Measurements from ENCODE around the gene FOXS1. TPM values are rescaled to one million over a fixed set of nuclear protein-coding genes. Genes with fewer than 3 reads are reported as not detected.

FOXS1 gene
- total RNA-seq, 1 donor from 2014 or later: not detected

GRCh38 chr20:31858760-31859083 lies 13.3 kb upstream of the FOXS1 start:
- no peak overlapping the region for H3K27ac Mint-ChIP-seq
- no peaks in the 10 kb centered on the region for H3K36me3 Mint-ChIP-seq (ENCODE audit: low read depth)
- intact Hi-C loops (cut with micrococcal nuclease): no loop called here
- DNase-seq (ENCODE audit: low spot score): no peak
- H3K4me1 Mint-ChIP-seq (ENCODE audit: low read depth): peaks cover 8% of the 10 kb centered on the region
- H3K4me3 Mint-ChIP-seq (ENCODE audit: low read depth): no peak overlapping the region
- no peaks in the 10 kb centered on the region for H3K9me3 Mint-ChIP-seq
- peaks cover 39% of the 10 kb centered on the region for H3K27me3 Mint-ChIP-seq (ENCODE audit: low read depth)

GRCh38 chr20:31857861-31858759 lies 12.7 kb upstream of the FOXS1 start:
- intact Hi-C loops (cut with micrococcal nuclease): no loop called here
- peaks cover 39% of the 10 kb centered on the region for H3K27me3 Mint-ChIP-seq (ENCODE audit: low read depth)
- DNase-seq (ENCODE audit: low spot score): no peak
- no peaks in the 10 kb centered on the region for H3K36me3 Mint-ChIP-seq (ENCODE audit: low read depth)
- no peak overlapping the region for H3K27ac Mint-ChIP-seq
- H3K4me3 Mint-ChIP-seq (ENCODE audit: low read depth): no peak overlapping the region
- H3K4me1 Mint-ChIP-seq (ENCODE audit: low read depth): peaks cover 8% of the 10 kb centered on the region
- H3K9me3 Mint-ChIP-seq: no peaks in the 10 kb centered on the region

GRCh38 chr20:31856516-31856915 lies 11.1 kb upstream of the FOXS1 start:
- no peaks in the 10 kb centered on the region for H3K9me3 Mint-ChIP-seq
- intact Hi-C loops (cut with micrococcal nuclease): no loop called here
- no peak overlapping the region for H3K4me3 Mint-ChIP-seq (ENCODE audit: low read depth)
- no peaks in the 10 kb centered on the region for H3K36me3 Mint-ChIP-seq (ENCODE audit: low read depth)
- peaks cover 3% of the 10 kb centered on the region for H3K4me1 Mint-ChIP-seq (ENCODE audit: low read depth)
- H3K27ac Mint-ChIP-seq: no peak overlapping the region
- H3K27me3 Mint-ChIP-seq (ENCODE audit: low read depth): peaks cover 28% of the 10 kb centered on the region
- no peak for DNase-seq (ENCODE audit: low spot score)

GRCh38 chr20:31853481-31853880 lies 8.1 kb upstream of the FOXS1 start:
- Mint-ChIP-seq H3K4me1 (ENCODE audit: low read depth) (peaks cover under 1% of the 10 kb centered on the region), H3K9me3 (no peaks in the 10 kb centered on the region)

GRCh38 chr20:31851240-31851955 lies 6.0 kb upstream of the FOXS1 start:
- Mint-ChIP-seq H3K36me3 (ENCODE audit: low read depth) (no peaks in the 10 kb centered on the region), H3K9me3 (no peaks in the 10 kb centered on the region), H3K27me3 (ENCODE audit: low read depth) (peaks cover 11% of the 10 kb centered on the region), H3K27ac (no peak overlapping the region), H3K4me3 (ENCODE audit: low read depth) (no peak overlapping the region), H3K4me1 (ENCODE audit: low read depth) (no peaks in the 10 kb centered on the region)
- no peak for DNase-seq (ENCODE audit: low spot score)
- intact Hi-C loops (cut with micrococcal nuclease): loop anchor here (5.0 kb wide), 1 partner anchor 241 kb away; no protein-coding TSS in a partner anchor

More at GRCh38 chr20:31853481-31853880, 8.1 kb upstream of the FOXS1 start:
- intact Hi-C loops (cut with micrococcal nuclease): loop anchor here (2.0 to 5.0 kb wide), 2 partner anchors 177 to 239 kb away; no protein-coding TSS in a partner anchor
- no peak for DNase-seq (ENCODE audit: low spot score)
- H3K4me3 Mint-ChIP-seq (ENCODE audit: low read depth): no peak overlapping the region
- H3K36me3 Mint-ChIP-seq (ENCODE audit: low read depth): no peaks in the 10 kb centered on the region
- H3K27me3 Mint-ChIP-seq (ENCODE audit: low read depth): peaks cover 17% of the 10 kb centered on the region
- no peak overlapping the region for H3K27ac Mint-ChIP-seq

GRCh38 chr20:31849306-31849930 lies 4.0 kb upstream of the FOXS1 start:
- H3K27ac Mint-ChIP-seq: no peak overlapping the region
- no peaks in the 10 kb centered on the region for H3K4me1 Mint-ChIP-seq (ENCODE audit: low read depth)
- H3K4me3 Mint-ChIP-seq (ENCODE audit: low read depth): no peak overlapping the region
- H3K27me3 Mint-ChIP-seq (ENCODE audit: low read depth): peaks cover 11% of the 10 kb centered on the region
- H3K36me3 Mint-ChIP-seq (ENCODE audit: low read depth): no peaks in the 10 kb centered on the region
- intact Hi-C loops (cut with micrococcal nuclease): no loop called here
- no peak for DNase-seq (ENCODE audit: low spot score)
- no peaks in the 10 kb centered on the region for H3K9me3 Mint-ChIP-seq

GRCh38 chr20:31848088-31848999 lies 2.9 kb upstream of the FOXS1 start:
- H3K4me1 Mint-ChIP-seq (ENCODE audit: low read depth): no peaks in the 10 kb centered on the region

GRCh38 chr20:31846793-31847138 lies 1.4 kb upstream of the FOXS1 start:
- H3K4me3 Mint-ChIP-seq (ENCODE audit: low read depth): no peak overlapping the region
- no peaks in the 10 kb centered on the region for H3K9me3 Mint-ChIP-seq
- intact Hi-C loops (cut with micrococcal nuclease): loop anchor here (2.0 kb wide), 1 partner anchor 24 kb away; no protein-coding TSS in a partner anchor
- H3K36me3 Mint-ChIP-seq (ENCODE audit: low read depth): no peaks in the 10 kb centered on the region
- no peak for DNase-seq (ENCODE audit: low spot score)
- peaks cover 8% of the 10 kb centered on the region for H3K27me3 Mint-ChIP-seq (ENCODE audit: low read depth)
- H3K4me1 Mint-ChIP-seq (ENCODE audit: low read depth): no peaks in the 10 kb centered on the region
- H3K27ac Mint-ChIP-seq: no peak overlapping the region

More at GRCh38 chr20:31848088-31848999, 2.9 kb upstream of the FOXS1 start:
- Mint-ChIP-seq H3K4me3 (ENCODE audit: low read depth) (no peak overlapping the region), H3K27me3 (ENCODE audit: low read depth) (peaks cover 8% of the 10 kb centered on the region), H3K9me3 (no peaks in the 10 kb centered on the region), H3K36me3 (ENCODE audit: low read depth) (no peaks in the 10 kb centered on the region), H3K27ac (no peak overlapping the region)
- intact Hi-C loops (cut with micrococcal nuclease): no loop called here
- DNase-seq (ENCODE audit: low spot score): no peak

- Mint-ChIP-seq H3K27ac (no peak overlapping the region), H3K27me3 (ENCODE audit: low read depth) (peaks cover 6% of the 10 kb centered on the region), H3K36me3 (ENCODE audit: low read depth) (no peaks in the 10 kb centered on the region), H3K4me1 (ENCODE audit: low read depth) (no peaks in the 10 kb centered on the region), H3K4me3 (ENCODE audit: low read depth) (no peak overlapping the region), H3K9me3 (no peaks in the 10 kb centered on the region)
- intact Hi-C loops (cut with micrococcal nuclease): no loop called here
- no peak for DNase-seq (ENCODE audit: low spot score)
Observed at GRCh38 chr20:31844737-31845299, 586 bp downstream of the FOXS1 start.

GRCh38 chr20:31843881-31844280 lies 1.5 kb downstream of the FOXS1 start:
- Mint-ChIP-seq H3K9me3 (no peaks in the 10 kb centered on the region), H3K27me3 (ENCODE audit: low read depth) (peaks cover under 1% of the 10 kb centered on the region), H3K4me1 (ENCODE audit: low read depth) (no peaks in the 10 kb centered on the region), H3K36me3 (ENCODE audit: low read depth) (no peaks in the 10 kb centered on the region), H3K27ac (no peak overlapping the region), H3K4me3 (ENCODE audit: low read depth) (no peak overlapping the region)
- no peak for DNase-seq (ENCODE audit: low spot score)
- intact Hi-C loops (cut with micrococcal nuclease): no loop called here

GRCh38 chr20:31843288-31843687 lies 2.1 kb downstream of the FOXS1 start:
- Mint-ChIP-seq H3K9me3 (no peaks in the 10 kb centered on the region), H3K27me3 (ENCODE audit: low read depth) (no peaks in the 10 kb centered on the region), H3K36me3 (ENCODE audit: low read depth) (no peaks in the 10 kb centered on the region), H3K4me3 (ENCODE audit: low read depth) (no peak overlapping the region), H3K4me1 (ENCODE audit: low read depth) (no peaks in the 10 kb centered on the region), H3K27ac (no peak overlapping the region)
- intact Hi-C loops (cut with micrococcal nuclease): no loop called here
- no peak for DNase-seq (ENCODE audit: low spot score)

Measured in activated T-helper 2 cell treated with anti-CD3 and anti-CD28 coated beads, Interferon-gamma antibody, Interleukin-2, Interleukin-4, amounts not matched to agents 10 μg/mL and 5 μg/mL and 100 μg/mL, durations not matched to agents 14 hours and 24 hours and 36 hours (primary cell).